HG03457 (cell line): ENCODE measurements around the gene COL12A1.

Source experiments
- ATAC-seq: cut with Tn5 transposase; IDR thresholded peaks from one replicate; pipeline ENCODE4 v1.9.1; 2021; ENCODE audit warnings: moderate number of reproducible peaks; ENCODE audit not compliant: unreplicated experiment

COL12A1 gene

DNA sequence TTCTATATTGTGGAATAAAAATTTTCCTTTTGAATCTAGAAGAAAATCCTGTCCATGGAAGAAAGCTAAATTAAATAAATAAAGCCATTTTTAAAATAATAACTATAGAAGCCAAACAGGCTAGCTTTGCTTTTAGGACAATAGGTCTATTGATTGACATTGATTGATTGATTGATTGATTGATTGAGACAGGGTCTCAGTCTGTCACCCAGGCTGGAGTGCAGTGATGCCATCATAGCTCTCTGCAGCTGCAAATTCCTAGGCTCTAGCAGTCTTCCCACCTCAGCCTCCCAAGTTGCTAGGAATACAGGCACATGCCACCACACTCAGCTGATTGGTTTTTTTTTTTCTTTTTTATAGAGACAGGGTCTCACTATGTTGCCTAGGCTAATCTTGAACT lies 97.9 kb downstream of the COL12A1 start:
- ATAC-seq: no peak

DNA sequence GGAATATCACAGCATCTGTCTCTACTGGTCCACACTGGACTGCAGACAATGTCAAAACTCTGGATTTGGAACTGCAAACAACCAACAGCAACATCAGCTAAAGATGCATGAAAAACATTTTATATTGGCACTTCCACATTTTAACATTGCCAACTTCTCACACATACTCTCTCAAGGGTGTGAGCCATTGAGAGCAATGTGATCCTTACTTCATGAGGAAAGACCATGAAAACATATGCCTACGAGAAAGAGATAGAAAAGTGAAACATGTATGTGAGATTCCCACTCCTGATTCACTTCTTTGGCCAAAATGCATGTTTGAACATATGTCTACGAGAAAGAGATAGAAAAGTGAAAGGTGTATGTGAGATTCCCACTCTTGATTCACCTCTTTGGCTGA lies 99.4 kb downstream of the COL12A1 start:
- ATAC-seq: no peak

DNA sequence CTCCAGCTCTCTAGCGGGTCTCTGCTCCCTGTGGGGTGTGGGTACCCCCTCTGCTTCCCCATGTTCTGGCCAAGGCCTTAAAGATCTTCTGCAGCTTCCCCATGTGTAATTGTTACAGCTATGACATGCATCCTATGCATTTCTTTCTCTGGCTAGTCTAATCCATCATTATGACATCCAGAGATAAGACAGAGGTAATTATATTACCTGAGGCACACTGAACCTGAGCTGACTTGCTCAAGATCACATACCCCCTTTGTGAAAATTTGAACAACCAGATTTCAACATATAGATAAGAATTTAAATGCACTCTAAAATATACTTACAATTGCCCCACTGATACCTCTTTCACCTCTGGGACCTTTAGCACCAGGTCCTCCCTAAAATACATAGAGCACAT lies 102.4 kb downstream of the COL12A1 start:
- ATAC-seq: no peak

DNA sequence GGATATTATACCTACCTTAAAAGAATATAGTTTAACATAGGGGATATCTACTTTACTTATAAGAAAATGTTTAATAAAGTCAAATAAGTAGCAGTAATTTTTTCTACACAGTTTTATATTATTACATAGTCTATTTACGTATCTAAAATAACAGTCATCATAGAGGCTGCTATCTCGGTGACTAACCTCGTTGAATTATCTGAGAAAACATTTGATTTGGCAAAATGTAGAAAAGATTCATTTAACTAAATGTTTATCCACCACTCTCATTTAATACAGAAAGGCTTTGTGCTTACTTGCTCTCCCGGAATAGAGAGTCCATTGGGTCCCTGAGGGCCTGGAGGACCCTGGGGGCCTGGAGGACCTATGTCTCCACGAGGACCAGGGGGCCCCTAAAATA lies 103.6 kb downstream of the COL12A1 start:
- no peak for ATAC-seq

DNA sequence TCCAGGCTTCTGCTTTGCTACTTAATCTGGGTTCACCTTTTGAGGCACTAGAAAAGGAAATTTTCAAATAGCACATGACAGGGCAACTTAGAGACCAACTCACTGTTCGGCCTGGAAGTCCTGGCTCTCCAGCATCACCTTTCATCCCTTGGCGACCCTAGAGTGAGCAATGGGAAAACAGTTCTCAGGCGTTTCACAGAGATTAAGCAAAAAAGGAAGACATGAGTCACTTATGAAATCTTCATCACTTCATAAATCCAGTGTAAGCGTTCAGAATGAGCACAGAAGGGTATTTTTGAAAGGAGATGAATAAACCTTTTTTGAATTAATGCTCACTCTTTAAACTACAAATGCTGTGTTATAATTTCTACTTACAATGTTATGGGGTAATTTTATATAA lies 104.0 kb downstream of the COL12A1 start:
- ATAC-seq: no peak

DNA sequence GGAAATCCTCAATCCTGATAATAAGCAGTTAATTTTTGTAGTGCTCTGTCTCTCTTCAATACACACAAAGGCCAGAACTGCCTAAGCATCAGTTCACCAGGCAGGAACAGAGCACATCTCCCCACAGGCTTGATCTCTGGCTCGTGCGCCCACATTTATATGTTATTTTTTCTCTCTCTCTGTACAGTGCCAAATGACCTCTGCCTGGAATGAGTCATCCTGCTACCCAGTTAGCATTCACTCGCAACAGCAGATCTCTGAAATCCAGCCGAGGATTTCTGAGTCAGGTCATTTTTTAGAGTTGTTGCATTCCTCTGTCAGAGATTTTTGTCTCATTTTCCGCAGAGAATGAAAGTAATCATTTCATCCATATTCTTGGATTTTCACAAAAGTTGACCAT lies 107.1 kb downstream of the COL12A1 start:
- ATAC-seq: no peak

DNA sequence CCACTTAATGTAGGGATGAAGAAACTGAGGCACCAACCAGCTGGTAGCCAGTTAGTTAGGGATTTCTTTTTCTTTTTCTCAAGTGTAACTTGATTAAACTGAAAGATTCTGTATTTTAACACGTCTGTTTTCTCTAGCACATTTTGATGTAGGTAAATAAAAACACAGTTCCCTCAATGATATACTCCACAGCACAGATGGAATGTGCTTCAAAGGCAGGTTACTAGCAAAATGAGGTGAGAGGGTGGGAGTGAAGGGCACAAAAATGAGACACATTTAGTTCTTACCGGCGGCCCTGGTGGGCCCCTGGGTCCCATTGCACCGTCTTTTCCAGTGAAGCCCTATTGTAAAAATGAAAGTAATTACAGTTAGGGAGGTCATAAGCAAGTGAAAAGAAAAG lies 108.9 kb downstream of the COL12A1 start:
- ATAC-seq: no peak

DNA sequence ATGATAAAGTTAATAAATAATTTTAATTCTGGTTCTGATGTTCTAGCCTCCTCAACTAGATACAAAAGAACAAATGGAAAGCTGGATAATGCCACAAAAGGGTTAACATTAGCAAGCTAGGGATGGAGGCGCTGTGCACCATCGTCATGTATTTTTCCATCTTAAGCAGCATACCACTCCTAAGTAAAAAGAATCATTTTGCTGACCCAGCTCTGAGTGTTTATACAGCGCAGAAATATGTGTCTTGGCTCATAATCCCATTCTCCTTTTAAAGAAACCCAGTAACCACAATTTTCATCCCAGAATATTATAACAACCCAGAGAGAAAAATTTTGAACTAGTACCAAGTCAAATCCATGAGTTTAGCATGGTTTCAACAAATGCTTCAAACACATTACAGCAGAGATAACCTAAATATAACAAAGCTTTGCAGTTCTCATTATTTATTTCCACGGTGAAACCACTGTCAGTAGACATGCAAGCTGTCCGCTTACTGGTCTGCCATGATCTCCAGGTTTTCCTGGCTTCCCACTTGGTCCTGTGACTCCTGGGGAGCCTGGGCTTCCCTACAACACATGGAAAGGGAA lies 111.1 kb downstream of the COL12A1 start:
- no peak for ATAC-seq

DNA sequence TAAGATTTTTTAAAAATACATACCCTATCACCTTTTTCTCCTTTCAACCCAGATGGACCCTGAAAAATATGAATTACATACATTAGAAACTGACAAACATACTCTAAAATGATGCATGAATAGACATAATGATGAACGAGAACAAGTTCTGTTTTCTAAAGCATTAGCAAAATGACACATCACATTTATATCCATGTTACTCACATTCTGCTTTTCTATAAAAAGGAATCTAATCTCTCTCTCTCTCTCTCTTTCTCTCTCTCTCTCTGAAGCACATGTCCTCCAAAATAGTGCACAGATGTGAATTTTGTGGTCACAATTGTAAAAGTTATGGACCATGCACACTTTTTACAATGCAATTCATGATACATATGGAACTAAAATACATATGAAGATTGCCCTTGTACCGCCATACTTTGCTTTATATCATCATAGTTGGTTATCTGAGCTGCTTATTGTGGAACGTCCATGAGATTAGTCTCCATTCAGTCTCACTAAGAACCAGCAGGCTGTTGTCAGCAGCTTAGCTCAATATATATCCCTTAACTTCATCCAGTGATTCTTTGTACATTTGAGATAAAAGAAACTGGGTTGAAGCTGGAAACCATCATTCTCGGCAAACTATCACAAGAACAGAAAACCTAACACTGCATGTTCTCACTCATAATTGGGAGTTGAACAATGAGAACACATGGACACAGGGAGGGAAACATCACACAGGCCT lies 114.2 kb downstream of the COL12A1 start:
- ATAC-seq: no peak

DNA sequence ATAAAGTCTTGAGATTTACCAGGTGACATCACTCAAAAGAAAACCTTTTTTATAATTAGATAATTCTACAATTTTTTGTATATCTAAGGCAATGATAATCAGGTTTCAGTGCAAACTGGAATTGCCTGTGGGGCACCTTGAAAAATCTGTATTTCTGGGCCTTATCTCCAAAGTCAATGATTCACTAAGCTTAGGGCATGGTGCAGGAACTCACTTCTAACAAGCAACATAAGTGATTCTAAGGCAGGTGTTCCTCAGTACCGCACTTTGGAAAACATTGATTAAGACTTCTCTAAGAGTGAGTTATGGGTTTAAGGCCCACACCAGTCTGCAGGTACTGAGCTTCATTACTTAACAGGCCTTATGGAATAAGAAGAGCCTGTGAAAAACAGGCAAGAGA lies 115.3 kb downstream of the COL12A1 start:
- ATAC-seq: no peak

DNA sequence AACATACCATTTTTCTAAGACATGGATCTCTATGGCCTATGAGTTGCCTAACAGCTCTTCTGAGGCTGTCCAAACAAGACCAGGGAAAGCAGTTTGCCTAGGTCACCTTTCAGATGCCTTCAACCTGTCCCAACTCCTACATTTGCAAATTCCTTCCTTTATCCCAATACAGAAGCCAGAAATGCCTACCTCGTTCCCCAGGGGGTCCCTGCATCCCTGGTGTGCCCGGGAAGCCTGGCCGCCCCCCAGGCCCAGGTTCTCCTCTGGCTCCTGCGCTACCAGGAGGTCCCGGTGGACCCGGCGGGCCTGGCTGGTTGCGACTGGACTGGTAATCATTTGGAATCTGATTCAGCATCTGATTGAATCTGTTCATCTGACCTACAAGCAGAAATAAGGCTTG lies 115.9 kb downstream of the COL12A1 start:
- ATAC-seq: no peak

DNA sequence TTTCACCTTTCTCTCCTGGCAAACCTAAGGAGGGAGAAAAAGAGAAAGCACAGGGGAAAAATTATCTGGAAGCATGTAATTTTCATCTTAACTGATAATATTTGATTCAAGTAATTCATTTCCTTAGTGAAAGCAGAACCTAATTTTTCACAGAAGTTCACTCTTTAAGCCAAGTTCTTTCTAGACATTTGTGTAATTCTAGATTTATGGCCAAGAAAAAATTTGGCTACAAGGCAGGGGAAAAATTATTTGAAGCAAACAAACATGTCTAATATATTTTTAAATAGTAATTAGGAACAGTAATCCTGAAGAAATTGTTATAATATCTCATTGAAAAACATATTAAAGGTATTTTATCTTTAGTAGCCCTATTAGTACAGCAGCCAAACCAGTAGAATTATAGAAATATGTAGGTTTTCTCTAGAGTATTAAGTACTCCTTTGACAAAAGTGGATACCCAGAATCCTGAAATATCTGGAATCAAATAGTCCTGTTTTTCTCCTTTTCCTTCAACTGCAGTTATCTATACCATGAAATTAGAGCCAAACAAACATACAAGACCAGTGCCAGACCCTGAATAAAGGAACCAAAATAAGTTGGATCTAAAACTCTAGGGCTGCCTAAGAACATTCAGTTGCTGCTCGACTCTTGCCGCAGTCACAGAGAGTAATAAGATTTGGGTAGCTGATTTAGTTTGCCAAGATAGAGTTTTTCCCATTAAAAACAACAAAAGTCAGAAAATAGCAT lies 116.5 kb downstream of the COL12A1 start:
- no peak for ATAC-seq

DNA sequence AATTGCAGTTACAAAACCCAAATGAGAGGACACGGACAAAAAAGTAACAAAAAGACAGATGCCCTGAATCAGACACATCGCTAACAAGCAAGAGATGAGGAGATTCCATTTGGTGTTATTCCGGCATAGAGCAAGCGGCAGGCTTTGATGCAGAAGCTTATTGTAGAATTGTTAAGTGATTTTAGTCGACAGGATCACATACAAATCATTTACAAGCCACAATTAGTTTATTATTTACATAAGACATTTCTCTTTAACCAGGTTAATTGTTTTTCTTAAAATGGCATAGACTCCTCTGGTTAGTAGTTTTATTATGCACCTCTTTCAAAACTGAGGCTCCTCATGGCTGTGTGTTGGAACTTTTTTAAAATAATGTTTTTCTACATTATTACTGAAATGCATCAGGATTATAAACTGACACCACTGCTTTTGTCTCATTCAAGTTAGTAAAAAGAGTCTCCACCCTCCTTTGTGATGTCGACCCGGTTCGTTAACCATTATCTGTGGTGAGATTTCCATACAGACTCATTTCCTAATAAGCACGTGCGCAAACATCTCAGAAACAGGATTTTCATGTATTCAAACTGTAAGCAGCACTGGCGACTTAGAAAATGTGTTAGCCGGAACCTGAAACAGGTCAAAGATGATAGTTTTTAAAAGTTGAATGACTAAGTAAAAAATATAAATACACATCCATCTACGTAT lies 119.8 kb downstream of the COL12A1 start:
- ATAC-seq: no peak

DNA sequence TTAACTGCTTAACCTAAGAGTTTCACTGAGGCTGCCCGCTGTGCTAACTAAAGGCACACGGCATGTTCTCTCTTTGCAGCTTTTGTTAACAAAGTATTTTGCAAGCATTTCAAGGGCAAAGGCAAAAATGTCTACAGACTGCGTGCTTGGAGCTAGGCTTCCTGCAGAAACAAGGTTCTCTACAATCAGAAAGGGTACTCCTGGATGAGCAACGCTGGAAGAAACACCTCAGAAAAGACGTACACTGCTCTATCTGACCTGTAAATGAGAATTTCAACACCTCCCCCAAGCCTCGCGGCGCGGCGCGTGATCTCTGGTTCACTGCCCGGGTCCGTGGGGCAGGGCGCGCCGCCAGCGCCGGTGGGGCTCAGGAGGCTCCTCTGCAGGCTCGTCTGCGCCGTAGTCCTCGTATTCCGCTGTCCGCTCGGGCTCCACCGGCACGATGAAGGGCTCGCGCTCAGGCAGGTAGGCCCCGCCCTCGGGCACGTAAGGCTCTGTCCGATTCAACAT lies 120.9 kb downstream of the COL12A1 start:
- ATAC-seq: no peak

DNA sequence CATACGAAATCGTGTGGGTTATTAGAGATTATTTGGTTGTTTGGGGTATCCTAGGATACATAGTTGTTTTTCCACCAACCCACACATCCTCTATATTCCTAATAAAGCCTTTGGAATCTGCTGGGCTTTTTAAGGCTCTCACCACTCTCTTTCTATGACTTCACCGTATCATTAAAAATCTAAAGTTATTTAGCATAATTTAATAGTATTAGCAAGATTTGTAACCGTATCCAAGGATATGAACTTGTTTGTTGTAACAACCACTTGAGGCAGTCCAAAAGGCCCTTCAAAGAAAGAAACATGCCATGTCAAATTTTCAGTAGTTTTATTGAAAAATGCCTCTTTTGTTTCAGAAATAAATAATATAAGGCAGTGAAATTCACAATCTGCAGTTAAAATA lies 121.8 kb downstream of the COL12A1 start:
- ATAC-seq: no peak

DNA sequence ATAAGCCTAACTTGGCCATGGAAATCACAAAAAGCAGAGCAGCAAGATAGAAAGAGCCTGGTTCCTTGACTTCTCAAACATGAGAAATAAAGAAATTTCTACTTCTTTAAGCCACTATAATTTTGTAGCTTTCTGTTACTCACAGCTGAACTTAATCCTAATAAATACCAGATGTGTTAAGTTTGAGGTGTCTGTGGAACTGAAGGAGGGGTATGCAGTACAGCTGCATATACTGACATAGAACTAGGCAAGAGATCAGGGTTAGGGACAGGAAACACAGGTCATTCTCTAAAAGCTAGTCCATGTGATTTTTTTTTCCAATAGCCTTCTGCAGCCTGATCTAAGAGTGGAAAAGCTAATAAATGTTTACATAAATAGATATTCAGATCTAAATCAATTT lies 123.9 kb downstream of the COL12A1 start:
- no peak for ATAC-seq

DNA sequence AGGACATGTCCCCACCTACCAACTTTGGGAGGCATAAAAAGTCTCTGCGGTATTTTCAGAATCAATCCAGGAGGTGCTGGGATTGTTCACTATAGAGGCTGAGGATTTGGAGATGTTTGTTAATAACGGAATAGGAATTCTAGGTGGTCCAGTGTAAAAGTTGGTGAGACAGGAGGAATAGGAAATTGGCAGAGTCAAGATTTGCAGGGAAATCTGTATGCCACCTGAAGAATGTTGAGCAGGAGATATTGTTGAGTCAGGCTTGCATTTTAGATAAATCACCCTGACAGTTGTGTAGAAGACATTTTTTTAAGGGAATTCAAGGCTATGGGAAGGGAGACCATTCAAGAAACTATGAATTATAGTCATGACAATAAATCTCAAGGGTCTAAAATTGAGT lies 124.8 kb downstream of the COL12A1 start:
- ATAC-seq: no peak

DNA sequence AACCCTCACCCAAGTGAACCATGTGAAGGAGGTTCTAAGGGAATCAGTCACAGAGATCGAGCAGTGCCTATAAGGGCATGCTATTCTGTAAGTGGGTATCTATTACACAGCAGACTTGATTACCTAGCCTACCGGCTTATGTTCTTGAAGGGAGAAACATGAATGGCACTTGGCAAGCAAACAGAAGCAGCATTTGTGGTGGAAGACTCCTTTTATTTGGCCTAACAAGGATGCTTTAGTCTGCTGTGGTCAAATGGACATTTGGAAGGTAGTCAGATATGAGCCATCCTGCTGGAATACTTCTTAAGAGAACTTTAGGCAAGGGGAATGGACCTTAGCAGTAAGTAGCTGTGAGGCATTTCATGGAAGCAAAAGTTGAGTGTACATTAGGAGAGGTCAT lies 126.3 kb downstream of the COL12A1 start:
- ATAC-seq: no peak

DNA sequence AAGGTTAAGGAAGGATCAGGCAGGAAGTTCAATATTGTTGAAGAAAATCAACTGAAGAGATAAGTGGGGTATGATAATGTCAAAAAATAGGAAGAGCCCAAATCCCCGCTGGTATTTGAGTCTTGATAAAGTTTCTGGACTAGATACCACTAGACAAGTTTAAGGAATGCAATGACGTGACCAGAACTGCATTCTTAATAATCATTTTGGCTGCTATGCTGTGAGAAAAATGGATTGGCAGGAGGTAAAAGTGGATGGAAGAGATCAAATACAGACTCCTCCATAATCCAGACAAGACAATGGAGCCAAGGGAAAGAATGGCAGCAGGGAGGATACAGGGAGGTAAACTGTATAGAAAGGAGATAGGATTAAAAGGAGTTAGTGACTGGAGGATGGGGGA lies 128.2 kb downstream of the COL12A1 start:
- ATAC-seq: no peak

DNA sequence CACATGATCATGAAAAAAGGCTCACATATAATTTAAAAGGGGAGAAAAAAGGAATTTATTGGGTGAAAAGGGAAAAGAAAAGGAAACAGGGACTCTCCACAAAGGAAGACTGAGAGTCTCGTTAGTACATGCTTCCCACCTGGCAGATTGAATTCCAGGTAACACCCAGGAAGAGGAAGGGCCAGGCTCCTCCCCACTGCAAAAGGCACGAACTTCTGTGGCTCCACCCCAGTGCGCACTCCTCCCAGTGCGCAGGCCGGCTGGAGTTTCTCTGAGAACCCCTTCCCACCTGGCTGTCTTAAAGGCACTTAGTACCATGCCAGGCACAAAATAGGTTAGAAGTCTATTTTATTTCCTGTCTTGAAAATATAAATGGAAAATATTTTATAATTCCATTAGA lies 129.8 kb downstream of the COL12A1 start:
- no peak for ATAC-seq

DNA sequence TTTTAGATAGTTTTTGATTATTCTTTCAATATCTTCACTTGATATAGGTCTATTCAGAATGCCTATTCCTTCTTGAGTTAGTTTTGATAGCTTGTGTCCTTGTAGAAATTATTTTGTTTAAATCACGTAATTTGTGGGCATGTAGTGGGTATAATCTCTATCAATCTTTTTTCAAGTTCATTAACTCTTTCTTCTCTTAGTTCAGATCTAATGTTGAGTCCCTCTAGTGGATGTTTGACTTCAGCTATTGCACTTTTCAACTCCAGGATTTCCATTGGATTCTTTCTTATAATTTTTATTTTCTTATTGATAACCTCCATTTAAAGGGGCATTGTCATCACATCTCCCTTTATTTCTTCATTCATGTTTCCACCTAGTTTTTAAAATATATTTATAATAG lies 135.6 kb downstream of the COL12A1 start:
- ATAC-seq: no peak

DNA sequence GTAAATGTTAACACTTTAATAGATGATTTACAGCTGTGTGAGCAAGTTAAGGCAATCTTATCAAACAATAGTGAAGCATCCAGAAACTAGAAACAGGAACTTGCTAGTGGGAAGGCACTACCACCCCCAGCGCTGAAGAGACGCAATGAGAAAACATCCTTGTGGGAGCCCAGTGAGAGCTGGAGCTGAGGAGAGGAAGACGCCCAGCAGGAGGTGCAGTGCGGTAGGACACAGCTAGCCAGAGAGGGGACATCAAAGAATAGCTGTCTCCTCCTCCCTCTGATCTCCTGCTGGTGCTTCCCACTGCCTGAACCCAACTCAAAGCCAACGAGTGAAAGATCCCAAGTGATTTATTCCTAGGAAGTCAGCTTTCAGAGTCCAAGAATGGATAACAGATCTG lies 140.3 kb downstream of the COL12A1 start:
- ATAC-seq: no peak
